DOHH2 (cell line): ENCODE measurements around the gene MRPL1.

ENCODE experiments used
- H3F3A ChIP-seq: fragments of 200-600 bp; sonication (generic), shearing (Covaris generic); 2 replicates; pipeline ENCODE4 v1.6.0; 2016; ENCODE audit warnings: antibody characterized with exemption, mild to moderate bottlenecking; ENCODE audit not compliant: control insufficient read depth, insufficient read depth
- H3K27ac ChIP-seq: fragments of 200-600 bp; sonication (generic); 2 replicates; pipeline ENCODE4 v1.5.1; 2014; ENCODE audit warnings: low read depth, mild to moderate bottlenecking, low read length, moderate library complexity
- H3K27me3 ChIP-seq: fragments of 200-600 bp; sonication (generic); 2 replicates; pipeline ENCODE4 v1.6.1; 2014; ENCODE audit warnings: mild to moderate bottlenecking, low read length, mixed read lengths; ENCODE audit not compliant: control insufficient read depth
- H3K36me3 ChIP-seq: fragments of 200-600 bp; sonication (generic); 2 replicates; pipeline ENCODE4 v1.6.1; 2014; ENCODE audit warnings: mild to moderate bottlenecking, low read length, moderate library complexity, mixed read lengths; ENCODE audit not compliant: control insufficient read depth
- H3K4me1 ChIP-seq: fragments of 200-600 bp; sonication (generic); 2 replicates; pipeline ENCODE4 v1.6.1; 2014; ENCODE audit warnings: mild to moderate bottlenecking, low read length, mixed read lengths; ENCODE audit not compliant: control insufficient read depth
- H3K4me2 ChIP-seq: fragments of 200-600 bp; sonication (generic); 2 replicates; pipeline ENCODE4 v1.6.0; 2014; ENCODE audit warnings: mild to moderate bottlenecking, low read length, moderate library complexity
- H3K4me3 ChIP-seq: fragments of 200-600 bp; sonication (generic); 2 replicates; pipeline ENCODE4 v1.5.1; 2014; ENCODE audit warnings: mild to moderate bottlenecking, low read length, mixed read lengths
- H3K79me2 ChIP-seq: fragments of 200-600 bp; sonication (generic); 2 replicates; pipeline ENCODE4 v1.6.1; 2014; ENCODE audit warnings: mild to moderate bottlenecking, low read length, mixed read lengths; ENCODE audit not compliant: control insufficient read depth
- H3K9me2 ChIP-seq: fragments of 200-600 bp; sonication (generic); replicated peaks from 2 replicates; pipeline ENCODE4 v1.6.1; 2014; ENCODE audit warnings: mild to moderate bottlenecking, low read length, mixed read lengths; ENCODE audit not compliant: control insufficient read depth
- H3K9me3 ChIP-seq: fragments of 200-600 bp; sonication (generic); 2 replicates; pipeline ENCODE4 v1.6.1; 2014; ENCODE audit warnings: antibody characterized with exemption, low read length, mixed read lengths; ENCODE audit not compliant: control insufficient read depth, insufficient read depth
- H4K20me1 ChIP-seq: fragments of 200-600 bp; sonication (generic); 2 replicates; pipeline ENCODE4 v1.6.0; 2014; ENCODE audit warnings: low read depth, mild to moderate bottlenecking, antibody characterized with exemption, low read length, moderate library complexity; ENCODE audit not compliant: control insufficient read depth, insufficient read depth
- CTCF ChIP-seq: fragments of 200-600 bp; sonication (generic); IDR thresholded peaks from one replicate; pipeline ENCODE4 v1.5.1; 2014; ENCODE audit warnings: antibody characterized with exemption, mild to moderate bottlenecking, low read depth, low read length; ENCODE audit not compliant: poor library complexity, severe bottlenecking
- EZH2phosphoT487 ChIP-seq: fragments of 200-600 bp; sonication (generic); IDR thresholded peaks from 2 replicates; pipeline ENCODE4 v1.6.1; 2017; ENCODE audit warnings: borderline replicate concordance, mild to moderate bottlenecking, antibody characterized with exemption, low read length, moderate library complexity, mixed read lengths

The MRPL1 gene

GRCh38 chr4:77893451-77893850, 30.8 kb downstream of the MRPL1 start:
- Histone ChIP-seq H3K36me3 (peaks cover 61% of the 10 kb centered on the region), H3K4me2 (peak overlapping the region; percentile 39), H3K9me3 (no peaks in the 10 kb centered on the region), H3K27ac (peak overlapping the region; percentile 29; the same call in 1 of the 2 replicates), H3K4me3 (no peak overlapping the region), H3K79me2 (no peaks in the 10 kb centered on the region), H4K20me1 (no peaks in the 10 kb centered on the region), H3K27me3 (no peaks in the 10 kb centered on the region), H3K4me1 (peaks cover 18% of the 10 kb centered on the region), H3F3A (no peaks in the 10 kb centered on the region; the same call in 1 of the 2 replicates), H3K9me2 (no peaks in the 10 kb centered on the region)
- TF ChIP-seq CTCF: no peak
- TF ChIP-seq EZH2phosphoT487: no peak

- no peak overlapping the region for H3K4me2 ChIP-seq
- H3K36me3 ChIP-seq: peaks cover 49% of the 10 kb centered on the region
- no peak for TF ChIP-seq CTCF
- TF ChIP-seq EZH2phosphoT487: no peak
Observed at GRCh38 chr4:77899607-77900006, 37.0 kb downstream of the MRPL1 start.

GRCh38 chr4:77903186-77903585, 40.6 kb downstream of the MRPL1 start:
- Histone ChIP-seq H3F3A (no peaks in the 10 kb centered on the region), H3K79me2 (no peaks in the 10 kb centered on the region), H3K27me3 (no peaks in the 10 kb centered on the region), H3K27ac (no peak overlapping the region), H3K4me2 (no peak overlapping the region), H3K36me3 (peaks cover 19% of the 10 kb centered on the region), H4K20me1 (no peaks in the 10 kb centered on the region), H3K4me3 (no peak overlapping the region), H3K4me1 (no peaks in the 10 kb centered on the region), H3K9me3 (no peaks in the 10 kb centered on the region), H3K9me2 (no peaks in the 10 kb centered on the region)
- TF ChIP-seq EZH2phosphoT487 (no peak), CTCF (no peak)

More at GRCh38 chr4:77899607-77900006, 37.0 kb downstream of the MRPL1 start:
- Histone ChIP-seq H3K79me2 (no peaks in the 10 kb centered on the region), H3K4me1 (no peaks in the 10 kb centered on the region), H3F3A (no peaks in the 10 kb centered on the region; the same call in 1 of the 2 replicates), H3K27me3 (no peaks in the 10 kb centered on the region), H3K9me3 (no peaks in the 10 kb centered on the region), H3K9me2 (no peaks in the 10 kb centered on the region), H3K4me3 (no peak overlapping the region), H4K20me1 (no peaks in the 10 kb centered on the region), H3K27ac (no peak overlapping the region)
